HG02973 (cell line): ENCODE results near the gene CCSER1.
"Not testable (repeated sequence)": the region's sequence is repeated elsewhere in the genome, so short reads cannot be mapped to it uniquely, and the experiment has no call there.

ENCODE experiments used
- ATAC-seq: cut with Tn5 transposase; IDR thresholded peaks from one replicate; pipeline ENCODE4 v1.9.1; 2021; ENCODE audit warnings: moderate library complexity; ENCODE audit not compliant: unreplicated experiment

CCSER1 gene

DNA sequence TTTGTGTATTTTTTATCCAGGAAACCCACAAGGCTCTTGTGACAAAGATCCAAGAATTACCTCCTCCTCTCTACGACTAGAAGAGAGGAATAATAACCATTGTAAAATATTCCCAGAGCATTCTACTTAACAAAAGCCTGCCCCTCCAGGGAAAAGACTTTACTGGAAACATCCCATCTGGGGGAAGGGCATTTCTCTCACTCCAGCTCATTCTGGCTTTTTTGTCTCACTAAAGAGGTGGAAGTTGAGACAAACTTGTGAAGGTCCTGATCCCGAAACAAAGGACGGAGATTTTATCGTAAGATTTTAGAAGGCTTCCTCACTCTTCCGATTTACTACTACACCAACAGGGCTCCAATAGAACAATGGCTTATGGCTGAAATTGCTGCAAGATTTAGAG is 1484.6 kb downstream of the CCSER1 start:
- no peak for ATAC-seq

DNA sequence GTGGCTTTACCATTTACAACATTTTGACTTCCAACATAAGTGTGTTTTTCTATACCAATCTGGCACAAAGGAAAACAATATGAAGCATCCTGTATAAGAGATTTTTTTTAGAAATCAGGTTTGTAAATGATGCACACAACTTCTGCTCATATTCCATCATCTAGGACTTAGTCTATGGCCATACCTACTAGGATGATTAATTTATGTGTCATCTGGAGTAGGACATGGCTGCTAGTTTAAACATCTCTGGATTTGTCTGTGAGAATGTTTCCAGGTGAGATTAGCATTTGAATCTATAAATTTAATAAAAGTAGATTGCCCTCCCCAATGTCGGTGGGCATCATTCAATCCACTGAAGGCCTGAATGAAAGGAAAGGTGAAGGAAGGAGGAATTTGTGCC is 1493.8 kb downstream of the CCSER1 start:
- ATAC-seq, result no peak

DNA sequence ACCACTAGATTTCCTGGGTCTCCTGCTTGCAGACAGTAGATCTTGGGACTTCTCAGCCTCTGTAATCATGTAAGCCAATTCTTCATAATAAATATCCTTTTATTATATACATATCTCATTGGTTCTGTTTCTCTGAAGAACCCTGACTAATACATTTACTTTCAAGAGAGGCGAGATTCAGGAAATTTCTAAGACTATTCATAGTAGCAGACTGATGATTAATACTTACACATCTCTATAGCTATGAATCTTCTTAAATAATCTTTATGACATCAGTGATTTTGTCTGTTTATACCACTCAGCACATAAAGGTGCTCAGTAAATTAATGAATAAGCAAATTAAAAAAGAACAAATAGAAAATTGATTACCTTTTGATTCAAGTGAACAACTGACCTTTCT is 1494.3 kb downstream of the CCSER1 start:
- ATAC-seq, result no peak

DNA sequence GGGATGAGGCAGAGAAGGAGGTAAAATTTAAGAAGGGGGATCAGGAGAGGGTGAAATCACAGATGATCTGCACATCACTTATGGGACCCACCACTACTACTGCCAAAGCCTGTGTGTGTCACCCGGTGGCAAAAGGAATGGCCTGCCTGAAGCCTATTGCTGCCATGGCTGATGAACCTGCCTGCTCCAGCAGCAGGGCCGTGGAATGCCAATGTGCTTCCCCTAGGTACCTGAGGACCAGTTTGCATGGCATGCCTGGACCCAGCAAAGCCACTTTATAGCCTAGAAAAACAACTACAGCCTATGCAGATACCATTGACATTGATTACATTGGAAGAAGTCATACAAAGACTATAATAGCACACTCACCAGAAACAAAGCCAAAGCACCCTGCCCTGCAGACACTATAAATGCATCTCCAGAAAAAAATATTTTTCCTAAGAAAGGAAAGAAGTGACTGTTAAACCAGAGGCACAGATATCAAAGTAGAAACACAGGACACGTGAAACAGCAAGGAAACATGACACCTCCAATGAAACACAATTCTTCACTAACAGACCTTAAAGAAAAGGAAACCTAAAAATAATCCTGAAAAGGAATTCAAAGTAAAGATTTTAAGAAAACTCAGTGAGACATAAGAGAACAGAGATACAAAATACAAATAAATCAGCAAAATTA is 1495.9 kb downstream of the CCSER1 start:
- ATAC-seq, result no peak

GRCh38 chr4:91623603-91623967 is 1496.4 kb downstream of the CCSER1 start:
- ATAC-seq, result not testable (repeated sequence)

GRCh38 chr4:91630054-91630453 is 1502.9 kb downstream of the CCSER1 start:
- no peak for ATAC-seq

DNA sequence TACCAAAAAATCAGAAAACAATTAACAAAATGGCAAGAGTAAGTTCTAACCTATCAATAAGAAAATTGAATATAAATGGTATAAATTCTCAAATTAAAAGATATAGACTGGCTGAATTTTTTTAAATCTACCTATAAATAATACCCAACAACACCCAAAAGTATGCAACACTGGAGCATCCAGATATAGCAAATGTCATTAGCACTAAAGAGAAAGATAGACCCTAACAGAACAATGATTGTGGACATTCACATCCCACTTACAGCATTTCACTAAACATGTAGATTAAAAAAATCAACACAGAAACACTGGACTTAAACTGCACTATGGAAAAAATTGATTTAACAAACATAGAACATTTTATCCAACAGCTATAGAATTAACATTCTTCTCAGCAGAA is 1503.6 kb downstream of the CCSER1 start:
- no peak for ATAC-seq

DNA sequence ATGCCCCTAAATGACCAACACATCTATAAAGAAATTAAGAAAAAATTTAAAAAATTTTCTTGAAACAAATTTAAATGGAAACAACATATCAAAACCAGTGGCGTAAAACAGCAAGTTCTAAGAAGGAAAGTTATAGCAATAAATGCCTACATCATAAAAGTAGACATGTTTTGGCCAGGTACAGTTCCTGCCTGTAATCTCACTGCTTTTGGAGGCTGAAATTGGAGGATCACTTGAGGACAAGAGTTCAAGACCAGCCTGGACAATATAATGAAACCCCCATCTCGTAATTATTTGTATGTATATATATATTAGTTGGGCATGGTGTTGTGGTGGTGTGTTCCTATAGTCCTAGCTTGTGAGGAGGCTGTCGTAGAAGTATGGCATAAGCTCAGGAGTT is 1504.1 kb downstream of the CCSER1 start:
- ATAC-seq, result no peak

GRCh38 chr4:91636083-91636482 is 1508.9 kb downstream of the CCSER1 start:
- ATAC-seq, result no peak
